A549 (cell line): Measurements from ENCODE around the gene TEX2. TPM values are rescaled to one million over a fixed set of nuclear protein-coding genes. Genes with fewer than 3 reads are reported as not detected.

Experiments used
- ATAC-seq, 2 experiments: fragments of 200-7000 bp in 1 of 2; fragments of >200 bp in 1 of 2; cut with Nextera tagmentation in 1 of 2; cut with Tn5 transposase in 1 of 2; 3 replicates each; pipeline versions ENCODE4 v1.8.0 to v1.9.1; 2018 to 2020; ENCODE audit warnings: mild to moderate bottlenecking in 1 of 2, moderate library complexity in 1 of 2
- CTCF ChIA-PET: fragments of 300-600 bp; sonication (Branson Sonifier 250); formaldehyde crosslinking; extraction: SDS; loops from one replicate; lab custom pipeline; 2021; ENCODE audit warnings: antibody characterized with exemption, inconsistent platforms; lab: Yijun Ruan, JAX
- POLR2A ChIA-PET: fragments of 350-600 bp; formaldehyde crosslinking; extraction: SDS; loops from one replicate; lab custom pipeline; 2021; ENCODE audit warnings: antibody characterized with exemption, inconsistent platforms; lab: Yijun Ruan, JAX
- DNase-seq, 2 experiments: peaks; one replicate each; pipeline versions ENCODE4 v3.0.0 to v3.0.0-alpha.2; 2011 to 2016; ENCODE audit warnings: low read depth in 1 of 2, low spot score in 1 of 2
- FAIRE-seq: peaks from 2 replicates; lab custom pipeline; 2011; peaks lifted over from hg19 to GRCh38; lab: Jason Lieb, UNC
- H3K27ac ChIP-seq, 2 experiments: fragments of >200 bp; sonication (Bioruptor Twin); formaldehyde crosslinking; 3 replicates each; pipeline ENCODE4 v1.5.1; 2016 to 2017
- H3K4me1 ChIP-seq: fragments of >200 bp; sonication (Bioruptor Twin); formaldehyde crosslinking; 3 replicates; pipeline ENCODE4 v1.6.1; 2016
- H3K4me2 ChIP-seq: fragments of >200 bp; sonication (Bioruptor Twin); formaldehyde crosslinking; 3 replicates; pipeline ENCODE4 v1.6.1; 2016
- H3K4me3 ChIP-seq: fragments of >200 bp; sonication (Bioruptor Twin); formaldehyde crosslinking; 3 replicates; pipeline ENCODE4 v1.5.1; 2016
- H3K9me3 ChIP-seq: fragments of >200 bp; sonication (Bioruptor Twin); formaldehyde crosslinking; 3 replicates; pipeline ENCODE4 v1.6.1; 2016
- BHLHE40 ChIP-seq: IDR thresholded peaks from 2 replicates; pipeline ENCODE4 v1.6.1; 2012; ENCODE audit warnings: low read depth, low read length, inconsistent platforms
- CBX8 ChIP-seq: fragments of 200-600 bp; sonication (generic); IDR thresholded peaks from 2 replicates; pipeline ENCODE4 v1.6.1; 2016
- CHD4 ChIP-seq: fragments of 200-600 bp; sonication (generic); IDR thresholded peaks from 2 replicates; pipeline ENCODE4 v1.6.1; 2016; ENCODE audit warnings: antibody characterized with exemption, mild to moderate bottlenecking, borderline replicate concordance
- E2F6 ChIP-seq: IDR thresholded peaks from 2 replicates; pipeline ENCODE4 v1.6.1; 2012; ENCODE audit warnings: low read depth, borderline replicate concordance
- EHF ChIP-seq: fragments of 250-450 bp; sonication (Bioruptor Pico); IDR thresholded peaks from 2 replicates; pipeline ENCODE4 v1.5.0; 2020; ENCODE audit warnings: mild to moderate bottlenecking
- EP300 ChIP-seq, 2 experiments: fragments of >200 bp; sonication (Bioruptor Twin); formaldehyde crosslinking; IDR thresholded peaks; 2 replicates in 1 of 2; 3 replicates in 1 of 2; pipeline ENCODE4 v1.6.1; 2016 to 2017
- ESRRA ChIP-seq: fragments of 150-350 bp; IDR thresholded peaks from 2 replicates; pipeline ENCODE4 v1.6.1; 2014; ENCODE audit warnings: mild to moderate bottlenecking, low read length, borderline replicate concordance
- FOSB ChIP-seq: fragments of 250-450 bp; sonication (Bioruptor Pico); IDR thresholded peaks from 2 replicates; pipeline ENCODE4 v1.5.0; 2020; ENCODE audit warnings: mild to moderate bottlenecking, moderate library complexity
- FOXS1 ChIP-seq: fragments of 250-450 bp; sonication (Bioruptor Pico); IDR thresholded peaks from 2 replicates; pipeline ENCODE4 v1.5.0; 2020; ENCODE audit warnings: mild to moderate bottlenecking, moderate library complexity
- HDAC2 ChIP-seq: fragments of 200-600 bp; sonication (generic); IDR thresholded peaks from 2 replicates; pipeline ENCODE4 v1.6.1; 2016
- HEYL ChIP-seq: fragments of 250-450 bp; sonication (Bioruptor Pico); IDR thresholded peaks from 2 replicates; pipeline ENCODE4 v1.8.0; 2021; ENCODE audit warnings: mild to moderate bottlenecking, moderate library complexity
- HOXA7 ChIP-seq: fragments of 250-450 bp; sonication (Bioruptor Pico); IDR thresholded peaks from 2 replicates; pipeline ENCODE4 v1.5.0; 2020; ENCODE audit warnings: mild to moderate bottlenecking, moderate library complexity
- JUNB ChIP-seq: fragments of >200 bp; sonication (Bioruptor Twin); formaldehyde crosslinking; IDR thresholded peaks from 2 replicates; pipeline ENCODE4 v1.6.1; 2016
- KDM1A ChIP-seq: fragments of 200-600 bp; sonication (generic); IDR thresholded peaks from 2 replicates; pipeline ENCODE4 v1.6.1; 2016; ENCODE audit warnings: low read depth, mild to moderate bottlenecking
- NPAS2 ChIP-seq: fragments of 250-450 bp; sonication (Bioruptor Pico); IDR thresholded peaks from 2 replicates; pipeline ENCODE4 v1.8.0; 2022; ENCODE audit warnings: mild to moderate bottlenecking, moderate library complexity, borderline replicate concordance
- PBX3 ChIP-seq: IDR thresholded peaks from 2 replicates; pipeline ENCODE4 v1.6.1; 2012
- POLR2A ChIP-seq: IDR thresholded peaks from 2 replicates; pipeline ENCODE4 v1.6.1; 2012; ENCODE audit warnings: mild to moderate bottlenecking, low read length
- RFX5 ChIP-seq: fragments of 450-650 bp; IDR thresholded peaks from 2 replicates; pipeline ENCODE4 v1.7.1; 2014; ENCODE audit warnings: antibody characterized with exemption, mild to moderate bottlenecking, moderate library complexity
- RNF2 ChIP-seq: fragments of 200-600 bp; sonication (generic); IDR thresholded peaks from 2 replicates; pipeline ENCODE4 v1.6.1; 2016; ENCODE audit warnings: low read depth, mild to moderate bottlenecking, antibody characterized with exemption, moderate library complexity, borderline replicate concordance
- TFCP2L1 ChIP-seq: fragments of 250-450 bp; sonication (Bioruptor Pico); IDR thresholded peaks from 2 replicates; pipeline ENCODE4 v1.5.0; 2021; ENCODE audit warnings: mild to moderate bottlenecking
- TP53 ChIP-seq: fragments of 250-450 bp; sonication (Bioruptor Pico); IDR thresholded peaks from 2 replicates; pipeline ENCODE4 v1.5.0; 2021; ENCODE audit warnings: mild to moderate bottlenecking, moderate library complexity
- ZC3H11A ChIP-seq: fragments of 450-650 bp; IDR thresholded peaks from 2 replicates; pipeline ENCODE4 v1.6.1; 2014; ENCODE audit warnings: antibody characterized with exemption, mild to moderate bottlenecking
- WGBS: methylation state at CpG from one replicate; pipeline ENCODE4 v1.1.6; 2017; ENCODE audit errors: missing lambda C conversion rate; 5-methylcytosine and 5-hydroxymethylcytosine counted together
- polyA plus RNA-seq, 4 experiments: library from polyadenylated mRNA; depleted of rRNA in 3 of 4; stranded (reverse); fragments of >200 nt; fragmentation: RNase III in 1 of 4; extraction: RNeasy Plus Mini Kit Qiagen cat#74134 plus additional on column Dnase treatment in 1 of 4; gene quantifications; 2 replicates in 3 of 4; 3 replicates in 1 of 4; pipeline ENCODE4 v1.2.3, GENCODE V29; 2011 to 2017
- TF ChIP-seq, protein P1 (sequence below): fragments of 450-650 bp; IDR thresholded peaks from 2 replicates; pipeline ENCODE4 v1.6.1; 2014; ENCODE audit warnings: antibody characterized with exemption

TEX2 gene
- polyA plus RNA-seq, 2 of the 4 experiments (the other 2 are of a cell fraction), result 9.3 to 16.2 TPM

GRCh38 chr17:64242633-64243032 lies 20.4 kb downstream of the TEX2 start:
- Histone ChIP-seq H3K27ac (no peak overlapping the region), H3K4me2 (no peak overlapping the region), H3K4me1 (peaks cover 15% of the 10 kb centered on the region)
- POLR2A ChIA-PET, result no interaction called here
- no peak for TF ChIP-seq ZC3H11A
- no peak for TF ChIP-seq CBX8
- TF ChIP-seq TP53, result no peak
- TF ChIP-seq, protein P1, sequence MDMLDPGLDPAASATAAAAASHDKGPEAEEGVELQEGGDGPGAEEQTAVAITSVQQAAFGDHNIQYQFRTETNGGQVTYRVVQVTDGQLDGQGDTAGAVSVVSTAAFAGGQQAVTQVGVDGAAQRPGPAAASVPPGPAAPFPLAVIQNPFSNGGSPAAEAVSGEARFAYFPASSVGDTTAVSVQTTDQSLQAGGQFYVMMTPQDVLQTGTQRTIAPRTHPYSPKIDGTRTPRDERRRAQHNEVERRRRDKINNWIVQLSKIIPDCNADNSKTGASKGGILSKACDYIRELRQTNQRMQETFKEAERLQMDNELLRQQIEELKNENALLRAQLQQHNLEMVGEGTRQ, result no peak
- no peak for TF ChIP-seq E2F6
- no peak for TF ChIP-seq NPAS2 (CRISPR knock-in tag)
- no peak for TF ChIP-seq FOSB (CRISPR knock-in tag)
- TF ChIP-seq TFCP2L1, result no peak
- no peak for TF ChIP-seq JUNB
- no peak for TF ChIP-seq HDAC2
- no peak for TF ChIP-seq POLR2A
- TF ChIP-seq EHF (CRISPR knock-in tag), result no peak
- no peak for TF ChIP-seq HEYL (CRISPR knock-in tag)
- no peak for TF ChIP-seq CHD4
- TF ChIP-seq FOXS1 (CRISPR knock-in tag), result no peak
- no peak for TF ChIP-seq RFX5
- TF ChIP-seq EP300 (IDR thresholded peaks at IDR 0.05), result no peak
- TF ChIP-seq, all 56 proteins: peak for 0
- CTCF ChIA-PET, result interaction anchor here (1.1 kb wide), 1 partner anchor 12 kb away, joined by 3 read pairs; no protein-coding TSS in a partner anchor
- Histone ChIP-seq H3K9me3 (no peaks in the 10 kb centered on the region), H3K4me3 (no peak overlapping the region)
- FAIRE-seq, result no peak
- WGBS, result 88% methylated on average over 7 of the region's 7 CpGs
- no peak for DNase-seq
- no peak for ATAC-seq

GRCh38 chr17:64240741-64241347 lies 22.2 kb downstream of the TEX2 start:
- H3K4me2 ChIP-seq, result no peak overlapping the region

More at GRCh38 chr17:64240741-64241347, 22.2 kb downstream of the TEX2 start:
- Histone ChIP-seq H3K4me1 (peaks cover 15% of the 10 kb centered on the region), H3K27ac (no peak overlapping the region), H3K9me3 (no peaks in the 10 kb centered on the region), H3K4me3 (no peak overlapping the region)
- 88% methylated on average over 8 of the region's 8 CpGs for WGBS
- ATAC-seq, result peak in 1 of 2 experiments; percentile 36; a peak in 2 of 6 replicates
- CTCF ChIA-PET, result interaction anchor here (0.6 to 3.5 kb wide), 5 partner anchors 11 to 41 kb away, joined by 3 to 22 read pairs (median 5); no protein-coding TSS in a partner anchor
- POLR2A ChIA-PET, result interaction anchor here (0.7 kb wide), 1 partner anchor 95 kb away, joined by 4 read pairs; no protein-coding TSS in a partner anchor
- no peak for DNase-seq
- FAIRE-seq, result no peak
- no peak for TF ChIP-seq ESRRA
- TF ChIP-seq KDM1A, result no peak
- TF ChIP-seq RFX5, result no peak
- no peak for TF ChIP-seq CBX8
- TF ChIP-seq PBX3, result no peak
- no peak for TF ChIP-seq RNF2
- no peak for TF ChIP-seq E2F6
- no peak for TF ChIP-seq BHLHE40
- no peak for TF ChIP-seq HOXA7
